ENCODE results near the gene KLHL12. TPM values are rescaled to one million over a fixed set of nuclear protein-coding genes. Genes with fewer than 3 reads are reported as not detected.
"Not testable (repeated sequence)": the region's sequence is repeated elsewhere in the genome, so short reads cannot be mapped to it uniquely, and the experiment has no call there.

KLHL12 gene
- polyA plus RNA-seq, 1 donor from 2014 or later, result 62.8 TPM

DNA sequence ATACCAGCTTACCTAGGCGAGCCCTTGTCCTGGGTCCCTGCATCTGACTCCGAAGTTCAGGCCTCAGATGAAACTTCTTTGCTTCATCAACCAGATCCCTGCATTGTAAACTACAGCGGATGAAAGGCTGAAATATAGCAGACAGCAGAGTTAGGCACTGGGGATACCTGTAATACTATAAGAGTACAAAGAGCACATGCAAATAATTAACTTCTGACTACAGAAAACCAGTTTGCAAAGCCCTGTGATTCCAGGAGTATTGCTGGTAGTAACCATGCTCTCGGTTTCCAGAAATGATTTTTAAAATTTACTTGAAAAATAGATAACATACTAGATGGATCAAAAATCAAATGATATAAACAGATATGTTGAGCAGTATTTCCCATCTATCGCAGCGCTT lies 18.0 kb downstream of the KLHL12 start:
- no peaks in the 10 kb centered on the region for H3K79me2 ChIP-seq (replicated peaks; ENCODE audit: insufficient read depth, low read length)
- H3K36me3 ChIP-seq (ENCODE audit: insufficient read depth, low read length), result peaks cover 8% of the 10 kb centered on the region
- H4K20me1 ChIP-seq (ENCODE audit: insufficient read depth), result no peaks in the 10 kb centered on the region
- H3K27me3 ChIP-seq (ENCODE audit: insufficient read depth, low read depth, low read length), result no peaks in the 10 kb centered on the region
- H3K9ac ChIP-seq (ENCODE audit: low read length), result no peak overlapping the region
- no peaks in the 10 kb centered on the region for H3K9me3 ChIP-seq (ENCODE audit: low read length)
- H3K27ac ChIP-seq (ENCODE audit: low read length), result no peak overlapping the region
- H3K9me2 ChIP-seq (ENCODE audit: insufficient read depth, low read length), result no peaks in the 10 kb centered on the region
- no peak overlapping the region for H3K4me2 ChIP-seq (ENCODE audit: low read length)
- TF ChIP-seq EP300 (conservative IDR thresholded peaks at IDR 0.05; ENCODE audit: poor library complexity, severe bottlenecking) (no peak), SMC3 (conservative IDR thresholded peaks at IDR 0.05; ENCODE audit: poor library complexity) (no peak), EZH2 (IDR thresholded peaks at IDR 0.05; ENCODE audit: borderline replicate concordance, insufficient read depth, low read length, poor library complexity, severe bottlenecking) (no peak)
- no peak overlapping the region for H2AFZ ChIP-seq (ENCODE audit: low read depth, low read length)
- no peak overlapping the region for H3K4me3 ChIP-seq (ENCODE audit: low read length)
- no peaks in the 10 kb centered on the region for H3F3A ChIP-seq (ENCODE audit: insufficient read depth, low read length, poor library complexity, severe bottlenecking)

DNA sequence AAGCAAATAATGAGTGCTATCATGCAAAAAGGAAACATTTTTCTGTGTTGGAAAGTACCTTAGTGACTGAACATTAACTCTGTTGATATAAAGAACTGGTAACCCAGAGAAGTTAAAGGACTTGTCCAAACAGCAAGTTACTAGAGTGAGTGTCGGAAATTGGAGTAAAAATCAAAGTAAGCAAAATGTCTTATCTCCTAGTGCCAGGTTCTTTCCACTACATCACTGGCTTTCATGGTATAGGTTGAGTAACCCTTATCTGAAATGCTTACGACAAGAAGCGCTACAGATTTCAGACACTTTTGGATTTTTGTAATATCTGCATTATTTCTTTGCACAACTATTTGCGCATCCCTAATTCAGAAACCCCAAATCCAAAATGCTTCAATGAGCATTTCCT lies 21.7 kb downstream of the KLHL12 start:
- no peaks in the 10 kb centered on the region for H3K27me3 ChIP-seq (ENCODE audit: insufficient read depth, low read depth, low read length)
- no peaks in the 10 kb centered on the region for H3F3A ChIP-seq (ENCODE audit: insufficient read depth, low read length, poor library complexity, severe bottlenecking)
- no peaks in the 10 kb centered on the region for H3K9me3 ChIP-seq (ENCODE audit: low read length)
- H3K36me3 ChIP-seq (ENCODE audit: insufficient read depth, low read length), result no peaks in the 10 kb centered on the region
- H3K9me2 ChIP-seq (ENCODE audit: insufficient read depth, low read length), result no peaks in the 10 kb centered on the region
- H3K4me2 ChIP-seq (ENCODE audit: low read length), result no peak overlapping the region
- no peak overlapping the region for H2AFZ ChIP-seq (ENCODE audit: low read depth, low read length)
- no peak overlapping the region for H3K9ac ChIP-seq (ENCODE audit: low read length)
- H4K20me1 ChIP-seq (ENCODE audit: insufficient read depth), result no peaks in the 10 kb centered on the region
- H3K27ac ChIP-seq (ENCODE audit: low read length), result no peak overlapping the region
- H3K4me3 ChIP-seq (ENCODE audit: low read length), result no peak overlapping the region
- no peaks in the 10 kb centered on the region for H3K79me2 ChIP-seq (replicated peaks; ENCODE audit: insufficient read depth, low read length)
- no peak for TF ChIP-seq TAF1 (IDR thresholded peaks at IDR 0.05; ENCODE audit: low read depth)
- no peak for TF ChIP-seq RAD21 (conservative IDR thresholded peaks at IDR 0.05)
- no peak for TF ChIP-seq EP300 (conservative IDR thresholded peaks at IDR 0.05; ENCODE audit: poor library complexity, severe bottlenecking)
- TF ChIP-seq MXI1 (conservative IDR thresholded peaks at IDR 0.05; ENCODE audit: poor library complexity, severe bottlenecking), result no peak
- no peak for TF ChIP-seq REST (IDR thresholded peaks at IDR 0.05; ENCODE audit: borderline replicate concordance)
- no peak for TF ChIP-seq CTCF (IDR thresholded peaks at IDR 0.05; ENCODE audit: poor library complexity, severe bottlenecking)
- no peak for TF ChIP-seq POLR2AphosphoS5 (IDR thresholded peaks at IDR 0.05)
- TF ChIP-seq EZH2 (IDR thresholded peaks at IDR 0.05; ENCODE audit: borderline replicate concordance, insufficient read depth, low read length, poor library complexity, severe bottlenecking), result no peak
- TF ChIP-seq SMC3 (conservative IDR thresholded peaks at IDR 0.05; ENCODE audit: poor library complexity), result no peak

GRCh38 chr1:202903808-202904207 lies 23.2 kb downstream of the KLHL12 start:
- H3K4me3 ChIP-seq (ENCODE audit: low read length); H3K27ac ChIP-seq (ENCODE audit: low read length); H2AFZ ChIP-seq (ENCODE audit: low read depth, low read length); H3K9ac ChIP-seq (ENCODE audit: low read length); H3K36me3 ChIP-seq (ENCODE audit: insufficient read depth, low read length); H3K9me3 ChIP-seq (ENCODE audit: low read length); H3F3A ChIP-seq (ENCODE audit: insufficient read depth, low read length, poor library complexity, severe bottlenecking); H3K79me2 ChIP-seq (replicated peaks; ENCODE audit: insufficient read depth, low read length); H3K4me2 ChIP-seq (ENCODE audit: low read length); H4K20me1 ChIP-seq (ENCODE audit: insufficient read depth); H3K9me2 ChIP-seq (ENCODE audit: insufficient read depth, low read length); H3K27me3 ChIP-seq (ENCODE audit: insufficient read depth, low read depth, low read length): not testable (repeated sequence)
